Measurements from ENCODE around the gene SMIM31.

Gene SMIM31

DNA sequence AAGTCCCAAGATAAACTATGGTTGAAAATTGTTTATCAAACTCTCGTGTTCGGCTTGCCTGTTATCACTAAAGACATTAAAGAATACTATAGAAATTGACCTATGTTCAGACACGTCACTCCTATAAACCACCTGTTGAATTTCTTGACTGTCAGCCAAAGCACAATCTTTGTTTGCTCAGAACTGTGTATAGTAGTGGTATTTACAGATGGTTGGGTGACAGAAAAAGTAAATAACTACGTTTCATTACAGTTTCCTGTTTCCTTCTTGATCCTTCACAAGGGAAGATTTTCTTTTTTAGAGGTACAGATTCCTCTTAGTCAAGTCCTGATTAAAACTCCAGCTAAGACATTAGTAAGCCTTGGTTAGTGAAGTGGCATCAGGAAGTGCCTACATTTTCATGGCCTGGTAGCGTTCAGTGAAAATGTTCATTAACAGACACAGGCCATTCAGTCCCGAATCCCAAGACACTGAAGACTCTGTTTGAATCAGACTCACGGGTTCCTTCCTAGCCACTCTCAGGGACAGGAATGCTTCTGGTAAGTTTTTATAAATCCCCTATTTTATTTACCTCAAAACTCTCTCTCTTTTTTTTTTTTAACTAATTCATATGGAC lies at the start of gene SMIM31:
SMIM31 (plus strand) TSS at position 259 of the 616 bp plus-strand sequence. CDS start 16,313 bp downstream, outside the sequence.
- no peak for DNase-seq

GRCh38 chr4:164706675-164707074 lies 47.3 kb upstream of the SMIM31 start:
- DNase-seq = no peak

DNA sequence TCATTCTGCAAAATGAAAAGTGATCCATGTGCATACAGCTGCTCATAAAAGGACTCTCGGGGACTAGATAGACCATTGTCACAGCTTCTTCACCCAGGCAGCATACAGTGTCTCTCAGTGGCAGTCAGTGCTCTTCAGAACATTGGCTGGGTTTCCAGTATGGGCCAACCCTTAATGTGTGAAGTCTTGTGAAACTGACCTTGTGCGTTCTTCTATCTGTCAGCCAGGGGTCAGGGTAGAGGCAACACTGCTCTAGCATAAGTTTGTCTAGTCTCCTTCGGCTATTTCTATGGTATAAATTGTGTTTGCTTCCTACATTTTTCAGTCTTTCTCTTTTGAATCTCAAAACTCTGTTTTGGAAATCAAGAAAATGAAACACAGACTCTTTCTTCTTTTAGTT lies 37.0 kb upstream of the SMIM31 start:
- DNase-seq = no peak

GRCh38 chr4:164718827-164719226 lies 35.1 kb upstream of the SMIM31 start:
- no peak for DNase-seq

DNA sequence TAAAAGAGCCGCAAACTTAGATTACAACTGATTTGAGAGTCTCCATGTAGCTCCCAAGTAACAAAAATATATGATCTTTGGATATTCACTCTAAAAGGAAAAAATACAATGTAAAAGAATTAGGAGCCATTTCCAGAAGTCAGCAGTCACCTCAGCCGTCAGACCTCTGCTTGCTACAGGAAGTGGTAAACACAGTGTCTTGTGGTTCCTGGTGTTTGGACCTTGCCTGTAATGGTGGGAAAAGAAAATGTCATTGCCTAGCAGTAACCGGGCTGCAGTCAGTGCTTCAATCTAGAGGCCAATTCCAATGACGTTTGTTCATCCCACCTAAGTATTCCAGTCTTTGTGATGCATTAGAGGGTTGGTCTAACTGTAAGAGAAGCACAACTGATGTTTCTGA lies 28.9 kb upstream of the SMIM31 start:
- DNase-seq = no peak

GRCh38 chr4:164730705-164731393 lies 23.1 kb upstream of the SMIM31 start:
- no peak for DNase-seq

GRCh38 chr4:164731827-164732474 lies 22.0 kb upstream of the SMIM31 start:
- peak; percentile 1 to 7 (median 3) for DNase-seq

GRCh38 chr4:164734484-164734883 lies 19.4 kb upstream of the SMIM31 start:
- DNase-seq = no peak

GRCh38 chr4:164748375-164748774 lies 5.6 kb upstream of the SMIM31 start:
- DNase-seq = no peak

DNA sequence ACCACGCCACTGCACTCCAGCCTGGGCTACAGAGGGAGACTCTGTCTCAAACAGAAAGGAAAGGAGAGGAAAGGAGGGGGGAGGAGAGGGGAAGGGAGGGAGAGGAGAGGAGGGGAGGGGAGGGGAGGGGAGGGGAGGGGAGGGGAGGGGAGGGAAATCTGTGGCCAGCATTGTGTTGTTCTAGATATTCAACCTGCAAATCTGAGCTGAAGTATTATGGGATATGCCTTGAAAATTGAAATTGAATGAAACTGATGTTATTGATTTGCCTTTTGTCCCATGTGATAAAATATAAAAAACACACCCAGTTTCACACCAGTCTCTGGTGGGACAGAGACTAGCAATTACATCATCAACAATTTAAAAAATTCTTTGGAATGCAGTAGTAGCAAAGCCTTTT lies 1.5 kb downstream of the SMIM31 start:
- no peak for DNase-seq

DNA sequence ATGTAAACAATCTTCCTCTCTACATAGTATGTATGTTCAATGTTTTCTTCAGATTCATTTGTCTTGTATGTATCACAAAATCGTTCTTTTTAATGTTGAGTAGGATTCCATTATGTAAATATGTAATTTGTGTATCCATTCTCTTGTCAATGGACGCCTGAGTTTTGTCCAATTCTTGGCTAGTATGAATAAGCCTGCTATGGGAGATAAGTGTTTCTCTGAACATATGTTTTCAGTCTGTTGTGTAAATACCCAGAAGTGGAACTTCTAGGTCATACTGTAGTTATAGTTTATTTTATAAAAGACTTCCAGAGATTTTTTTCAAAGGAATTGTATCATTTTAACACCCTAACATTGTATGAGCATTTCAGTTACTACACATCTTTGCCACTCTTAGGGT lies 2.8 kb downstream of the SMIM31 start:
- no peak for DNase-seq

DNA sequence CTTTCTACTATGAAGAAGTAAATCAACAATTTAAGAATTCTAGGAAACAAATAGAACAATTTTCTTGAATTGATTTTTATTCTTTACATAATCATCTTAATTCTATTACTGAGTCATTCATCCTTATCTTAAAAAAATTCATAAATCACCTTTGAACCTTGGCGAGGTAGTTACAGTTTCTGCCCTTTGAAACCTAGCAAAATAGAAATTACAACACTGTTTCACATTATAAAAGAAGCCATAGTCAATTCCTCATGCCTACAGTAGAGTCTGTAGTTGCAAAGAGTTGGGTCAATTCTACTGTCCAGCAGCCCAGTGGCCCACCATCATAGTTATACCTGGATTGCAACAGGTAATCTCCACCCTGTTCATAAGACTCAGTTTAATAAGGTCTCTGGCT lies 7.3 kb downstream of the SMIM31 start:
- DNase-seq = no peak

DNA sequence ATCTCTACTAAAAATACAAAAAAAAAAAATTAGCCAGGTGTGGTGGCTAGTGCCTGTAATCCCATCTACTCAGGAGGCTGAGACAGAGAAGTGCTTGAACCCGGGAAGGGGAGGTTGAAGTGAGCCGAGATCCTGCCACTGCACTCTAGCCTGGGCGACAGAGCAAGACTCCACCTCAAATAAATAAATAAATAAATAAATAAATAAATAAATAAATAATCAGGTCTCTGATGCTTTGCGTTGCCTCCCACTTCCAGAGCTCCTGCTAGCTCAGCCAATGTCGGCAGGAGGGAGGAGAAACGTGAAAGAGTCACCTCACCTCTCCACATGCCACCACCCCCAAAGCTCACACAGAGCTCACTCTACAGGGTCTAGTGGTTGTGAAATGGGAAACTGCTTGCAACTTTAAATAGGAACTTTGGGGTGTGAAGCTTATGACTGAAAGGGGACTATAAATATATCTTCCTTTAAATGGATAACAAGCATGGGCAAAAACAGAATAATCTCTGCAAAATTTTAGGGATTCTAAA lies 7.9 kb downstream of the SMIM31 start:
- no peak for DNase-seq

DNA sequence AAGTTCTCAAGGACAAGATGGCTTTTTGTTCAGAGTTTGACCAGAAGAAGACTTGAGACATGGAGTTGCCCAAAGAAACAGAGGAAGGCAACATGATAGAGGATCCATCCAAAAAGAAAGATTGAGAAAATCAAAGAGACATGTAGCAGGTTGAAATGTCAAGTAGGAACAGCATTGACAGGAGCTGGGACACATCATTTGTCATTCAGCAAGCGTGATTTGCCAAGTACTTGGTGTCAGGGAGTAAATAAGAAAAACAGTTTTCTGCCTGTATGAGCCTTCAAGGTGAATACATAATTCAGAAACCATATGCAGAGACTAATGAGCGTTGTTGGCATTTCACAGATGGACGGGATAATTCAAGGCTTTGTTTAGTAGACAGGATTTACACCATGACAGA lies 11.2 kb downstream of the SMIM31 start:
- DNase-seq = no peak

DNA sequence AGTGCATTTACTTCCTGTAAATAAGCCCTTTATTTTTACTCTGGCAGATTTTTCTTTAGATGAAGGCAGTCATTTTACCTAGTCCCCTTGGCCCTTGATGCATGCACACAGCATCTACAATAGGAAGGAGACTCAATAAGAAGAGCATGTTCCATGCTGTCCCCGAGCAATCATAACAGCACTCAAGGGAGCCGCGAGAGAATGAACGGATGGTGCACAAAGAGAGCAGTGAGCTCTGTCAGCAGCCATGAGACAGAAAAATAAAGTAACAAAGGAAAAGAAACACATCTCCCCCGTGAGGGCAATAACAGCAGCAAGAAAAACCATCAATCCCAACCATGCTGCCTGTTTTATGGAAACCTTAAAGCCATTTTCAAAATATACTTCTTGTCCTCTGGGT lies 11.9 kb downstream of the SMIM31 start:
- DNase-seq = no peak

DNA sequence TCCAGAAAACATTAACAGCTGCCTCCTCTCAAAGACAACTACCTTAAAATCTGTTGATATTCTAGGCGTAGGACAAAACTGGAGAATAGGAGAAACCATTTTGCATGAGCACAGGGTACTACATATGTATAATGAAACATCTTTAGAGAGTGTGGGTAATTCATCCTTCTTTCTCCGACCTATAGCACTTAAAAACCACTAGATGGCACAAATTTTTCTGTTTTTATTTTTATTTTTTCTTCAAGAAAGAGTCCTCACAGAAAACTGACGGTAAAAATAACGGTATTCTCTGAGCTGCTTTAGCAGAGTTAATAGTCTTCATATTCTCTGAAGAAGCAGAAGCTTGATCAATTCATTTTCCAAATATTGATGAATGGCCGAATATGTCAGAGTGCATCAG lies 14.6 kb downstream of the SMIM31 start:
- DNase-seq = no peak

DNA sequence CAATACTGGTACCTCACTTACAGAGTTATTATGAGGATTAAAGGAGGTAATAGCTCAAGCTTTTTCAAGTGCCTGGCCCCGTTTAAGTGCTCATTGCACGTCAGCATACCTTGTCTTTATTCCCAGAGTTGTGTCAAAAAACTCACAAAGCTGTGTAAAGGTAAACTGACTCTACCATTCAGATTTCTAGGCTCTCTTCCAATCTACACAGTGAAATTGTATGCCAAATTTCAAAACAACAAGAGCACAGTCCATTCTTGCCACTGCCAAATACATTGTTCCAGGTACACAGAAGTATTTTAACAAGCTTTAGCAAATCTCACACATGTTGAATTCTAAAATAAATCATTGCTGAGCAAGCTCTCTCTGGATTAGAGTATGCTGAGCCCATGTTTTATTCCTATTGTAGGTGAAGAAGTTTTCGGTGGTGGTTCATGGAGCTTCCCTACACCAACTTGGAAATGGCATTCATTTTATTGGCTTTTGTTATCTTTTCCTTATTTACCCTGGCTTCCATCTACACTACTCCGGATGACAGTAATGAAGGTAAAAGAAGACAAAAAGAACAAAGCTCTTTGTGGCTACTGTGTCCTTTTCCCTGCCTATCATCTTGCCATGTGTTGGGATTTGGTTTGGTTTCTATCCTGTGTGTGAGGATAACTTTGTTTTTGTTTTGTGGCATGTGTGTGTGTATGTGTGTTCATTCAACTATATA lies 16.2 kb downstream of the SMIM31 start:
- DNase-seq = no peak

DNA sequence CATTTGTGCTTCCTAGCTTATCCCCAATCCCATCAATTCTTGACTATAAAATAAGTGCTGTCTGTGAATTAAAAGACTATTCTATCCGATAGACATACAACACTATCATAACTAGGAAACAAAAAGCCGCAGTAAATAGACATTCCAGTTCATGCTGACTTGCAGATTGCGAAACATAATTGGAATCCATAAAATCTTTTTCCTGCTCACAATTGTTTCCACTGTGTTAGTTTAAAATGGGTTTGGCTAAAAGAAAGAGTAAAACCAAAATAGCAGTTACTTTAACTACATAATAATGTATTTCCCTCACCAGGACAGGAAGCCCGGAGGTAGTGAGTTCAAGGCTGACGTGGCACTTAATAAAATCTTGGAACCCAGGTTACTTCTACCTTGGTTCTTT lies 17.2 kb downstream of the SMIM31 start:
- no peak for DNase-seq

DNA sequence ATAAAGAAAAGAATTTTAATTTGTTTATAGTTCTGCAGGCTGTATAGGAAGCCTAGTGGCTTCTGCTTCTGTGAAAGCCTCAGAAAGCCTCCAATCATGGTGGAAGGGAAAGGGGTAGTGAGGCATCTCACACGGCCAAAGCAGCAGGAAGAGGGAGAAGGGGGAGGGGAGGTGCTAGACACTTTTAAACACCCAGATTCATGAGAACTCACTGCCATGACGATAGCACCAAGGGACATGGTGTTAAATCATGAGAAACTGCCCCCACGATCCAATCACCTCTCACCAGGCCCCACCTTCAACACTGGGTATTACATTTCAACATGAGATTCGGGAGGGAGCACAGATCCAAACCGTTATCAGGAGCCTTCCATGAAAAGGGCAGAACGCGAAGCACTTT lies 18.1 kb downstream of the SMIM31 start:
- no peak for DNase-seq

GRCh38 chr4:164779080-164779479 lies 25.1 kb downstream of the SMIM31 start:
- DNase-seq = no peak

DNA sequence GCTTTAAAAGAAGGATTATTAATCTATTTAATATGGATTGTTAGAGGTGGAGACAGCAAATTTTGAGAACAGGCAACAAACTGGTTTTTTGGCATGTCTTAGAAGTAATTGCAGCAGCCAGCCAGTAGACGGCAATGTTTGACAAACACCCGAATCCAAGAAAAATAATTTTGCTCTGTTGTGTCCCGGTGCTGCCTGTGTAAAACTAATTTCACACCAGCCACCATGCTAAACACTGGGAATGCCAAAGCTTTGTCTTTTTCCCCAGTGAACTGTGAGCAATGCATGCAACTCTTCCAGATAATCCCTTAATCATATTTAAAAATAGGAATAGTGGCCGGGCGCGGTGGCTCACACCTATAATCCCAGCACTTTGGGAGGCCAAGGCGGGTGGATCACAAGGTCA lies 25.9 kb downstream of the SMIM31 start:
- no peak for DNase-seq

- DNase-seq = no peak
These were observed 26.9 kb downstream of the SMIM31 start for GRCh38 chr4:164780839-164781238.

DNA sequence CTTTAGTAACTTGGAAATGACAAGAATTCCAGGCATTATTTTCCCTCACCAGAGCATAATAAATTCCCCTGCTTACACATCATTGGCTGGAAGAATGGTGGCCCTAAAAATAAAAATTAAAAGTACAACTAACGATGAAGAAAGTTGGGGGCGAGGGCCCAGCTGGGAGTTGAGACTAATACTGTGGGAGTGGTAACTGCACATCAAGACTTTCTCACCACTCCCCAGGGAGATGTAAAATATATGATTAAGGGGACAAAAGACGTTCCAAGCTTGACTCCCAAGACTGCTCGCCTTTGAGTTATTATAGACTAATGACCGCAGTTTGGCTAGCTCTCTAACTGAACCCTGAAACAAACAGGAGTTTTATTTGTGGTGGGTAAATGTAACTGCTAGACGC lies 30.0 kb downstream of the SMIM31 start:
- no peak for DNase-seq

- DNase-seq = no peak
These were observed 35.1 kb downstream of the SMIM31 start for GRCh38 chr4:164789047-164789446.

Data from activated CD4-positive, CD25-positive, alpha-beta regulatory T cell (primary cell).